Measurements from ENCODE around the gene HELZ2.
A peak's percentile ranks its signal among the peaks of the same experiment; 100 is the strongest.

Gene HELZ2

DNA sequence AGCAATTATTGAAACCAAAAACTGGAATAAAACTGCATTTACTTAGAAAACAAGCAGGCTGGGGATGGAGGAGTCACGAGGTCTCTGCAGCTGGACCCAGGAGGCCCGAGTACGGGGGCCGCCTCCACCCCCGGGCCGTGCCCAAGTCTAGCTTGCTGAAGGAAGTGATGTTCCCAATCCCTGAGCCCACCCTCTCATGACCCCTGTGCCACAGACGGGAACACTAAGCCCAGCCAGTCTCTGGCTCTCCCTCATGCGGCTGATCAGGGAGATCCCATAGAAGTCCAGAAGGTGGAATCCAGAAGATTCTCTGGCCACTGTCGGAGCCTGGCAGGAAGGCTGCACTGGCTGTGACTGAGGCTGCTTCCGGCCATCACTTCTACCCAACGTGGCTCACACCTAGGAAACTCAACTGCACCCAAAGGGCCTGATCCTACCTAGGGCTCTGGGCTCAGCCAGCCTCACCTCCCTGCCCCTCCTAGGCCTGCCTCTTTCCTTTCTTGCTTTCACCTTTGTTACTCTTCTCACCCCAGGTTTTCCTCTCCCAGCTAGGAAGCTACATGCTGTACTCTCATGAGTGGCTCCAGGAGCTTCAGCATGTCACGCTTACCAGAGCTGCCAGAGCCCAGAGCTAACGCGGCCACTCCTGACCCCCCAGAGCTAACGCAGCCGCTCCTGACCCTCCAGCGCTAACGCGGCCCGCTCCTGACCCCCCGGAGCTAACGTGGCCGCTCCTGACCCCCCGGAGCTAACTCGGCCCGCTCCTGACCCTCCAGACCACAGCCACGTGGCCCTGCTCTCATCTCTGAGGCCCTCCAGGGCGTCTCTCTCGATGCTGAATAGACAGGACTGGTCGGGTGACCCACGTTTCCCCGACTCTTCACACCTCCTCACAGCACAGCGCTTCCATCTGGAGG lies 24.7 kb upstream of the HELZ2 start:
- no peak for DNase-seq (ENCODE audit: low read depth)

DNA sequence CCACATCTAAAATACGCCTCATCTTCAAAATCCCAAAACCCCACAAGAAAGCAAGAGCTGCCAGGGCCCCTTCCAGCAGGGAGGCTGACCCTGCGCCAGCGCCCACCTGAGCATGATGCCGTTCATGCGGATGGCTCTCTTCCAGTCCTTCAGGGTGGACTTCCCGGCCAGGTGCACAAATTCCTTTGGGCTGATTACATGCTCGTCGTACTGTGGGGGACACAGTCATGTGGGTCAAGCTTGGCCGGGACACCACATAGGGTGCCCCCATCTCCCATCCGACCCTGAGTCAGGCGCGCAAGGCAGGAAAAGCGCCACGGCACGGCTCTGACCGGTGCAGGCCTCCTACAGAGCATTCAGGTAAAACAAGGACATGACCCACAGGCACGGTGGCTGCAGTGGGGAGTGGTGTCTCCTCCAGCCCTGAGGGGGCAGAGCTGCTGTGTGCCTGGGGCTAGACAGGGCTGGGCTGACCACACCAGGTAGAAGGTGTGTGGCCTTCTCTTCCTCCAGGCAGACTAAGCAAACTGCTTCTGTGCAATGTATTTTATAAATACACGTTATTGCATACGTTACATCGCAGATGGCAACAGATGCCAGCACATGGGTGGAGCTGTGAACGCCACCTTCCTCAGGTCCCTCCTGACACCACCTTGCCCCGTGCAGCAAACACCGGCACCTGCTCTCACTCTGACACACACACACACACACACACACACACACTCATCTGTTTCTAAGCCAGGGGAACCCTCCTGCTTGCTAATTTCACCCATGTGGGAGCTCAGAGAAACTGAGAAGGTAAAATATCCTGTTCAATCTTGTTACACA lies 23.8 kb upstream of the HELZ2 start:
- DNase-seq (ENCODE audit: low read depth) = no peak

DNA sequence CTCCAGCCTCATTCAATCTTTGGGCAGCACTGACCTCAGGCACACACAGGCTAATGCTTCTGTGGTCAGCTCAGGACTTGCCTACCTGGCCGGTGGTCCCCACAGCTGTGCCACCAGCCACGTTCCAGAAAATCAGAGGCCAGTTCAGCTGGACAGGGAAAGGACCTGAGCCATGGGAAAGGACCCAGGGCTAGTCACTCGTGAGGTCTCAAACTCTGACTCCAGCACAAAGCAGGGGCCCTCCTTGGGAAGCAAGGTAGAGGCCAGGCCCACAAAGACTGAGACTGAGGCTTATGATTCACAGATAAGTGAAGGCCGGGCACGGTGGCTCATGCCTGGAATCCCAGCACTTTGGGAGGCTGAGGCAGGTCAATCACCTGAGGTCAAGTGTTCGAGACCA lies 22.4 kb upstream of the HELZ2 start:
- DNase-seq (ENCODE audit: low read depth) = no peak

DNA sequence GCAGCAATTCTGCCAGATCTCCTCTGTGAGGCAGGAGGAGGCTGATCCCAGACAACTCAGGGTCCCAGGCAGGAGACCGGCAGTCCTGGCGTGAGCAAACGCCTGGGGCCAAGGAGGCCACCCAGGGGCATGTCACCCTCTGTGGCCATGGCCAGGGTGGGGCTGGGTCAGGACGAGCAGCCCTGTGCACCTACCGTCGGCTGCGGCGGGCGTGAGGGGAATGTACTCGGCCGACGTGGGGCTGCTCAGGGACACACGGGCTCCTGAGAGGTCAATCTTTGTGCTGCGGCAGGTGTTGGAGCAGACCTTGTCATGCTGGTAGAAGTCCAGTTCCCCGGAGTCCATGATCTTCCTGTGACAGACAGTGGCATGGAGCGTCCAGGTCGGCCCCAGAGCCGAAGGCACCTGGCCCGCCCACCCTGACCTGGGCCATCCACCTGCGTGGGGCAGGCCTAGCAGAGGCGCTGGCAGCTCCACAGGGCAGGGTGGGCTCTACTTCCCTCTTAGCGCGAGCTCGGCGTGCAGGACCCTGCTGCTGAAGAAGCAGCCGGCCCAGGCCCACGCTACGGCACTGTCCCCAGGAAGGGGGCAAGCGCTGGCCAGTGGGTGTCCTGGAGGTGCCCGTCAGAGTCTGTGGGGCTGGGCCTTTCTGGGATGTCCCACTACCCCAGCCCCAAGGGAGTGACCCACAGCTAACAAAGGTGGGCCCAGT lies 21.5 kb upstream of the HELZ2 start:
- DNase-seq (ENCODE audit: low read depth) = no peak

DNA sequence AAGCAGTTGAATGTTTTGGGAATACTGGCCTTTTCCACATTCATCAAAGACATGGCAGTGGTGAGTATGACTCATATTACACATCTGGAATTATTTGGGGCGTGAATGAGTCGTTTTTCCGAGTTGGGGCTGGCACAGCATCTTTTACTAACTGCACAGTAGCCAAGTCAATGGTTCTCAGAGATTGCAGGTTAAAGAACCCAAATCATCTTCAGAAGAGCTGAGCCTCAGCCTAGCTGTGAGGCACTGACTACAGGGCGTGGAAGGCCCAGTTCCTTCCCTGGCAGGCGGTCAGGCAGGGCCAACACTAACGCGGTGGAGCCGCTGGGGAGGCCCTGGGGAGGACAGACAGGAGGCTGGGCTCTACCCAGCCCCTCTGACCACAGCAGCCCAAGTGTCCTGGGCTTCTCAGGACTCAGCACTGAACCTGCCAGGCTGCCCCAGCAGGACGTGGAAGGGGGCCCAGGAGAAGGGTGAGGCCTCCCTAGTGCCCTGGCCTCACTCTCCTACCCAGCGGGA lies 20.1 kb upstream of the HELZ2 start:
- no peak for DNase-seq (ENCODE audit: low read depth)

DNA sequence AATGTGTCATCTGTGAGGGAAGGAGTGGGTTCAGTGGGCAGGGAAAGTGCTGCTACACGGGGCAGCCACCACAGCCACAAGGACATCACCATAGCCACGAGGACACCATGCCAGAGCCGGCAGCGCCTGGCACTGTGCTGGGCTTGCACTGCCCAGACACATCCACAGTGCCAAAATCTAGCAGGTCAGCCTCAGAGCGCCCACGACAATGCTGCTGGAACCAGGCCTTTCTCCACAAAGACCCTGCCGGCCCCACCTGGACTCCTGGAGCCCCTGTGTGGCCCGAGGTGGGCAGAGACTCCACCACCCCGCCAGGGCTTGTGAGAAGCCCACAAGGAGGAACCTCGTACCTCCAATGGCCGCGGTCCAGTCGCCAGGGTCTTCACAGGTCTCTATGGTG lies 18.6 kb upstream of the HELZ2 start:
- DNase-seq (ENCODE audit: low read depth) = no peak

DNA sequence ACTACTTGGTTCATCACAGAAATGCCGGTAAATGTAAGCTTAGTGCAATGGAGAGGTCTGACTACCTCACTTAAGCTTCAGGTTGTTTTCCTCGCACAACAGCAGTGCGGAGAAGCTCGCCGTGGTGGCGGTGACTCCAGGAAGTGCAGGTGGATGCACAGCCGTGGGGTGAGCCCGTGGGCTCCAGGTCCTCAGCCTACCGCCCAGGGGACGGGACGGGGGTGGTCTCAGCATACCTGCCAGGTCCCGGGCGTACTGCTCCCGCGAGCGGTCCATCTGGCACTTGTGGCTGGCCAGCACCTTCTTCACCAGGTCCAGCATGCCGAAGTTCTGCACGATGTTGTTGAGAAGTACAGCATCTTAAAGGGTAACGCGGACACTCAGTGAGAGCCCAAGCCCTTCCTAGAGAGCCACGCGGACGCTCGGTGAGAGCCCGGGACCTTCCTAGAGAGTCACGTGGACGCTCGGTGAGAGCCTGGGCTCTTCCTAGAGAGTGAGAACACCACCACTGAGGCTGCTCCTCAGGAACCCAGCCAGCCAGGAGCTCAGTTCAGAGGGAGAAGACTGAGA lies 17.8 kb upstream of the HELZ2 start:
- DNase-seq (ENCODE audit: low read depth) = no peak

DNA sequence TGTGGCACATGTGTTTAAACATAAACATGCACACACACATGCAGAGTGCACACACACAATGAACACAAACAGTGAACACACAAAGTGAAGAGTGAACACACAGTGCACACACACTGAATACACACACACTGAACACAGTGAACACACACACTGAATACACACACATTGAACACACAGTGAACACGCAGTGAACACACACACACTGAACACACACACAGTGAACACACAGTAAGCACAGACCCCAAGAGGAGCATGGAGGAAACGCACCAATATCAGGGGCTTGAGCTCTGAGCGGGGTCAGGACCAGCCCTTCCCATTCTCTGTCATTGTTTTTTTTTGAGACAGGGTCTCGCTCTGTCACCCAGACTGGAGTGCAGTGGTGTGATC lies 17.1 kb upstream of the HELZ2 start:
- no peak for DNase-seq (ENCODE audit: low read depth)

DNA sequence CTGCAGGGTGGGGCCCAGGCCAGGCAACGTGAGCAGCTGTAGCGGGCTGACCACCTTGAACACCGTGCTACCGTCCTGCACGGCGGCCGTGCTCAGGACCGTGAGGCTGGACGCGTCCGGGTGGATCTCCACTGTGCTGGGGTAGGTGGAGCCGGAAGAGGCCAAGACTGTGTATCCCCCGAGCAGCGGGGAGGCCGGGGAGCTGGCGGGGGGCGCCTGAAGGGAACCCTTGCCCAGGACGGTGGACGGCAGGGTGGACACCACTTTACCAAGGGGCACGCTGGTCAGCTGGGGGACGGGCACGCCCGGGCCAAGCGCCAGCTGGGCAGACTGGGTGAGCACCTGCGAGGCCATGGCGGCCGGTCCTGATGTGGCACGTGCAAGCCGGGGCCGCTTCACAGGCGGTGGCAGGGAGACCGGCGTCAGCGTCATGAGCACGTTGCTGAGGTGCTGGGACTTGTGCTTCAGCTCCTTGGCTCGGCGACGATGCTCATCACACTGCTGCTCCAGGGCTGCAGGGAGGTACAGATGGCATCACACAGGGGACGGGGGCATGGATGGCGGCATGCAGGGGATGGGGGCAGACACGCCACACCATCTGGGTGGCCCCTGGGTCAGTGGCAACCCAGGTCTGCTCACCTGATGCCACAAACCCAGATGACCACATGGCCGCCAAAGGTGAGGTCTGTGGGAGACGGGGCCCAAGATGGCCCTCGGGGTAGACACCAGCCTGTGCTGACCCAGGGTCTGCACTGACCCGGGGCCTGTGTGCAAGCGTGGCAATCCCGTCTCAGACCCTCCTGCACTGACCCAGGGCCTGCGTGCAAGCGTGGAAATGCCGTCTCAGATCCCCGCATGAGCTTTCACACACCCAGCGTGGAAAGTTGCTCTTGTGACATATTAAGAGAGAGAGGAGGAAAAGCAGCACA lies 16.4 kb upstream of the HELZ2 start:
- no peak for DNase-seq (ENCODE audit: low read depth)

DNA sequence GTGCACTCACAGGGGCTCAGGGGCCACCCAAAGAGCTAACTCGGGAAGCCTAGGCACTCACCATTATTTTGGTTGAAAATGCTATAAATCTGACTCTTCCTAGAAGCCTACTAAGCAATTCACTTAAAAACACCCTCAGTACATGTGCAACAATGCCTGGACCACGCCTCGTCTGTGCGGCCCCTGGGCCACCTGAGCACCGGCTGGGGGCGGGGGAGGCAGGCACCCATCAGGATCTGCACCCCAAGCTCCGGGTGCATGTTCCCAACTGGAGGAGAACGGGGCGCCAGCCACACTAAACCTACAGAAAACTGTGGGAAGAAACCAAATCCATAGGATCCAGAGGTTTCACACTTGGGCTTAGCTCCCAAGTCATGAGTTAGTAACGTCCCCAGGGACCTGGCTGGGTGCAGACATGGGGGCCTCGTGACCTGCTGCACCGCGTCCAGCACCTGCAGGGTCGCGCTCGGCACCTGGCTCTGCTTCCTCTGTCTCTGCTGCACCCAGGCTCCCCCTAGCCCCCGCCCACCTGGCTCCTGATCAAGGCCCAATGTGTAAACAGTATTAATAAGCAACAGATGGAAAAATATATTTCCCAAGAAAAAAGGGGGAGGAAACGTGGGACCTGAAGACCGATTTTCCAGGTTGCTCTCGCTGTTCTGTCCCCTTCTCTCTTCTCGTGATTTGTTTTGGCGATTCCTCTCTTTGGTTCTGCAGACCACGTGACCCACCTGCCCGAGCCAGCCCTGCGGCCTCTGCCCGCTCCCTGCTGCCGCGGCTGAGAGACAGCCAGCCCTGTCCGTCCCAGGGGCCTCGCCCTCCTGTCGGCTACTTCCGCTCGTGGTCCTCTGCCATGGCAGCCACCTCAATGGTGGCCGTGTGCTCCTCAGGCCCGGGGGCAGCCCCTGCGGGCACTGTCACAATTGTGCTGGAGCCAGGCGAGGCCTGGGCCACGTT lies 15.5 kb upstream of the HELZ2 start:
- DNase-seq (ENCODE audit: low read depth) = no peak

DNA sequence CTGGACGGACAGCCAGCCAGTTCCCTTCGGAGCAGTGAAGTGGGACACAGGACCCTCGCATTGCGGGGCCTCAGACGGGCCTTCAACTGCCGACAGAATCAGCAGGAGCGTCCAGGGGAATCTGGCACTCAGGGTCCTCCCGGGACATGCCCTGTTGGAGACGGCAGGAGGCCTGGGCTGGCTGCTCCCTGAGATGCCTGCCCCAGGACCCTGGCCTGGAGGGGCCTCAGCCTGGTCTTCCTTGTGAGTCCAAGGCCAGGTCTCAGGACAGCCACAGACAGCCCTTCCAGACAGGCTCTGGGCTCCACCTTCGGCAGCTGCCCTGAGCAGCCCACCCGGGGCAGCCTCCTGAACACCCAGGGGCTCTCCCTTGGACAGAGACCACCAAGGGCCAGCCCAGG lies 14.6 kb upstream of the HELZ2 start:
- DNase-seq (ENCODE audit: low read depth) = no peak

DNA sequence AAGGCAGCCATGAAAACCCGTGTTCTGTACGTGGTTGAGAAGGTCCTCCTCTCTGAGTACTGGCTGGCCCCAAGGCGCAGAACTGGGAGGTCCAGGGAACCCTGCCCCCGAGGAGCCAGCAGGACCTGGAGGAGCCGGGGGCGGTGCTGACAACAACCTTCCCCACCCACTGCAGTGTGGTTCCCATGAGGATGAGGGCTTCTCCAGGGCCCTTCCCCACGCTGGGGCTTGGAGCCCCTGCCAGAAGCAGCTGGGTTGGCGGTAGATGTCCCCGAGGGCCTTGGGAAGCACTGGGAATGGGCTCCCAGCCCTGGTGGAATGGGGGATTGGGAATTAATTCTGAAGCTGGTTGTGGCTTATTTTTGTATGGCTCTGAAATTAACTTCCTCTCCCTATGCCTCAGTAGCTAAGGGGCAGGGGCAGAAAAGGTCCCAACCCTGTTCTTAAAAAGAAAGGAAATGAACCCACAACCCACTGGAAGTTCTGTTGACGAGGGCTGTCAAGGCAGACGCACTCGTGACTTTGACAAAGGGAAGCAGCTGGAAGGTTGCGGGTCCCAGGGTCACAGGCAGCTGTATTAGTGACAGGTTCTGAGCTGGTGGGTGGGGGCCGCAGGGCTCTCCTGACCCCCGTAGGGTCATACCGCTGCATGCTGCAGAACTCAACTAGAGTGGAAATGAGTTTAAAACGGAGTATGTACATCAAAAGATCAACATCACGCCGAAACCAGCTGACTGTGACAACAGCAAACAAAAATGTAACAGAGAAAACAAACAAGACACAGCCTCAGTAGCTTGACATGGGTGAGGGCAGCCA lies 13.9 kb upstream of the HELZ2 start:
- no peak for DNase-seq (ENCODE audit: low read depth)

DNA sequence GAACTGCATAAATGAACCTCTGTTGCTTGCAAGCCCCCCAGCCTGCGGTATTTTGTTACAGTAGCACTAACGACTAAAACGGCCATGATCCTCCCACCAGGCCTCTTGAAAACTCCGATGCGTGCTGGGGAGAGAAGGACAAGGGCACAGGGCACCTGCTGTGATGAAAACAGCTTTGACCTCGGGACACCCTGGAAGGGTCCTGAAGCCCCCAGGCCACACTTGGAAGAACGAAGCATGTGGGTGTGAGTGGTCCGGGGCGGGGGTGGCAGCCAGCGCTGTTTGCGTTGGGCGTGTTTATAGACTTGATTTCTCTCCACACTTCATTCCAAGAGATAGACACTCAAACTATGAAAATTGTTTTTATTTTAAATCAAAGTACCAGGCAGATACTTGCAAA lies 13.2 kb upstream of the HELZ2 start:
- DNase-seq (ENCODE audit: low read depth) = no peak

DNA sequence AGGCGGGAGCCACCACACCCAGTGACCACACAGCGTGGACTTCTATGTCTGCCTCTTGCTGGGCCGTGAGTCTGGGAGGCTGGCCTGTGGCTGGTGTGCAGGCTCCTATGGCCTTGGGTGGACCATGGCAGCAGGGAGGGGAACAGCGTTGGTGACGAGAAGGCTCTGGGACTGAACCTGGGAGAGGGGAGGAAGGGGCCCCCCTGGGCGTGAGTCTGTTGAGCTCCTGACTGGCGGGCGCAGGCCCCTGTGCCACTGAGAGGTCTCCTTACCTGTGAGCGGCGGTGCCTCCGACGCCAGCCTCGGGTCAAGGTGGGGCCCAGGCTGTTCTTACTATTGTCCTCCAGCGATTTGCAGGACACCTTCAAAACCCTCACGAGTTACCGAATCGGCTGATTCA lies 12.8 kb upstream of the HELZ2 start:
- DNase-seq (ENCODE audit: low read depth) = no peak

DNA sequence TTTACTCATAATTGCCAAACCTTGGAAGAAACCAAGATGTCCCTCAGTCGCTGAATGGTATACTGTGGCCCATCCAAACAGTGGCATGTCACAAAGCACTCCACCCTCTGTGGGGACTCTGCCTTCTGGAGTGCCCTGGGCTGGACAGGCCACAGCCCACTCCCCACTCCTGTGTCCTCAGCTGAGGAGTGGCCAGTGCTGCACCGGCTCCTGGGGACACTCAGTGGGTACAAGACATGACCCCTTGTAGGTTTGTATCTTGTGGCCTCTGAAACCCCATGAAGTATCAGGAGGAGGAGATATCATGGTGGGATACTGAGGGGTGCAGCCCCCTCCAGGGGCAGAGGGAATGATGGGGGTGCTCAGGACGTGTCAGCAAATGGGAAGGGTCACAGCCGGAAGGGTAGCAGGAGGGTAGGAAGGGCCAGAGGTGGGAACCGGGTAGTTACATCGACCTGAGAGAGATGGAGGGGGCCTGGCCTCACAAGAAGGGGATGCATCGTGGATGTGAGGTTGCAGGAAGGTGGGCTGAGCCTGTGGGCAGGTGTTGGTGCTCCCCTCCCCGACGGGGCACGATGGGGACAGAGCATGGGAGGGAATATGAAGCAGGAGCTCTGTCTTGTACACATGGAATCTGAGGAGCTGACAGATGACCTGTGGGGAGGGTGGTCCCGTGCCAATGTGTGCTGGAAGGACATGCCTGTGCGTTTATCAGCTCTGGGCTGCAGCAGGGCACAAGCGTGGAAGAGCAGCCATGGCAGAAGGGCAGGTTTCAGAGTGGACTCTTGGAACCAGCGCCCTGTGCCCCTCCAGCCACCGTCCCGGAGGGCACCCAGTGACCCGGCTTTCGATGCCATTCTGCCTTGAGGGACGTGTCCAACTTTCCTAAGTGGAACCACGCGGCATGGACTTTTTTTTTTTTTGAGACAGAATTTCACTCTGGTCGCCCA lies 11.9 kb upstream of the HELZ2 start:
- no peak for DNase-seq (ENCODE audit: low read depth)

DNA sequence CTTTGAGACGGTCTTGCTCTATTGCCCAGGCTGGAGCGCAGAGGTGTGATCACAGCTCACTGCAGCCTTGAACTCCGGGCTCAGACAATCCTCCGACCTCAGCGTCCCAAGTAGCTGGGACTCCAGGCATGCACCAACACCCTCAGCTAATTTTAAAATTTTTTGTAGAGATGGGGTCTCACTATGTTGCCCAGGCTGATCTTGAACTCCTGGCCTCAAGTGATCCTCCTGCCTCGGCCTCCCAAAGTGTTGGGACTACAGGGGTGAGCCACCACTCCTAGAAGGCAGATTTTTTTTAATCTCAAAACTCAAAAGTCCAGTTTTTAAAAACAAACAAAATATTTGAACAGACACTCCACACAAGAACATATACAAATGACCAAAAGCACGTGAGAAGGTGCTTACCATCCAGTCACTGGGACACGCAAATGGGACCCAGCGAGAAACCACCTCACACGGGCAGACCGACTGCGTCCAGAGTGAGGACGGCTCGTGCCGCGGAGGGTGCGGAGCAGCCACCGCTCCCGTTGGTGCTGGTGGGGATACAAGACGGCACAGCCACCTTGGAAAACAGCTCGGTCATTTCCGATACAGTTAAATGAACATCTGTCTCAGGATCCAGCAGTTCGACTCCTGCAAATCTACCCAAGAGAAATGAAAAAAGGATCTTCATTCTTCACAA lies 8.5 kb upstream of the HELZ2 start:
- DNase-seq (ENCODE audit: low read depth) = no peak

DNA sequence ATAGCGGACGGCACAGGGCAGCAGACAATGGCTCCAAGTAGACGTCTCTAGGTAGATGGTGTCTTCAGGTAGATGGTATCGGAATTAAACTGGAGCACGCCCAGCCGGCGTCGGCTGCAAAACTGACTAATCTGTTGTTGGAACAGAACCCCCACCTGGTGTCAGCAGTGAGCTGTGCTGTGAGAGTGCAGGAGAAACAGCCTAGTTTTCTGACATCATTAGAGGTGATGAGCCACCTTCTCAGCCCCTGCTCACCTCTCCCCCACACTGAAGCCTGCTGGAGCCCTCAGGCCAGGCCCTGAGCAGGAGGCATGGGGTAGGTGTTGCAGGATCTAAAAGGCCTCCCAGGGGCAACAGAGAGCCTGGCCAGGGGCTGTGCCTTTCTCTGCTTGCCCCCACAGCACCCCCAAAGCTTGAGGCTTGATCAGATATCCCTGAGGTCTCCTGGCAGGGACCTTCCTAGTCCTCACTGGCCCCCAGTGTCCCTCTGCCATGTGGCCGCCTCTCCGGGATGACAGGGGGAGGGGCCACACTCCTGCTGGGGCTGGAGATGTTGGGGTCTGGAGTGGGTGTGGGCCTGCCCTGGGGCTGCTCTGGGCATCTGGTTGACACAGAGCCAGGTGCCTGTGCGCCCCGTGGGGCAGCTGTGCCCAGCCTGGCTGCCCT lies 6.9 kb upstream of the HELZ2 start:
- DNase-seq (ENCODE audit: low read depth) = peak; percentile 59
